ES-I3 (cell line): ENCODE data around the gene PRAC2.

Experiments used
- H3K36me3 ChIP-seq: 2 replicates; pipeline ENCODE4 v1.6.1; 2013; ENCODE audit warnings: mild to moderate bottlenecking, low read length, control low read depth, moderate library complexity; ENCODE audit not compliant: insufficient read depth
- H3K4me1 ChIP-seq: 2 replicates; pipeline ENCODE4 v1.6.1; 2013; ENCODE audit warnings: mild to moderate bottlenecking, control low read depth, low read length; ENCODE audit not compliant: insufficient read depth
- H3K9ac ChIP-seq: 2 replicates; pipeline ENCODE4 v1.6.1; 2013; ENCODE audit warnings: low read depth, mild to moderate bottlenecking, low read length, moderate library complexity
- H3K9me3 ChIP-seq: 2 replicates; pipeline ENCODE4 v1.6.1; 2013; ENCODE audit warnings: mild to moderate bottlenecking, low read length, moderate library complexity; ENCODE audit not compliant: control insufficient read depth, insufficient read depth

Gene PRAC2

GRCh38 chr17:48737330-48738043 is 14.5 kb downstream of the PRAC2 start:
- Histone ChIP-seq H3K9me3 (no peaks in the 10 kb centered on the region), H3K4me1 (peaks cover 3% of the 10 kb centered on the region), H3K36me3 (no peaks in the 10 kb centered on the region)

GRCh38 chr17:48738424-48738802 is 15.4 kb downstream of the PRAC2 start:
- H3K4me1 ChIP-seq: no peaks in the 10 kb centered on the region; the same call in 1 of the 2 replicates
- no peaks in the 10 kb centered on the region for H3K9me3 ChIP-seq
- no peaks in the 10 kb centered on the region for H3K36me3 ChIP-seq
- H3K9ac ChIP-seq: no peak overlapping the region

More at GRCh38 chr17:48737330-48738043, 14.5 kb downstream of the PRAC2 start:
- no peak overlapping the region for H3K9ac ChIP-seq

GRCh38 chr17:48738803-48739526 is 16.0 kb downstream of the PRAC2 start:
- Histone ChIP-seq H3K36me3 (no peaks in the 10 kb centered on the region), H3K4me1 (no peaks in the 10 kb centered on the region), H3K9ac (no peak overlapping the region), H3K9me3 (no peaks in the 10 kb centered on the region)

DNA sequence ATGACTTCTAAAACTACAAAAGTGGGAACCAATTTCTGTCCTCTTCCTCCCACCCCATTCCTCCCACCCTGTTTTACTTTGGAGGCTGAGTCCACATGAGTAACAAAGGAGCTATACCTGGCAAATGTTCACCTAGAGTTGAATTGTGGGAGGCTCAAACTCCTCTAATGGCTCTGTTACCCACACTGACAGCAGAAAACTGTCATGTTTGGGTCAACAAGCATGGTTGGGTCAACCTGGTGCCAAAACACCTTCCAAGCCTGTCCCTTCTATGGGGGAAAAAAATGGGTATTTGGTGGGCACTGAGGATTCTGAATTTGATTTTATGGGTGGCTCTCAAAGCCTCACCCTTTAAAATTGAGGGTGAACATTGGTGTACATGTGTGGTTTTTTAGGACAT is 17.6 kb downstream of the PRAC2 start:
- H3K9ac ChIP-seq: no peak overlapping the region
- no peaks in the 10 kb centered on the region for H3K4me1 ChIP-seq
- H3K9me3 ChIP-seq: no peaks in the 10 kb centered on the region
- H3K36me3 ChIP-seq: no peaks in the 10 kb centered on the region

- no peaks in the 10 kb centered on the region for H3K9me3 ChIP-seq
- no peaks in the 10 kb centered on the region for H3K36me3 ChIP-seq
- H3K4me1 ChIP-seq: peaks cover 6% of the 10 kb centered on the region; the same call in 1 of the 2 replicates
- no peak overlapping the region for H3K9ac ChIP-seq
Observed at GRCh38 chr17:48745381-48746275, 22.6 kb downstream of the PRAC2 start.

- H3K36me3 ChIP-seq: no peaks in the 10 kb centered on the region
- peak overlapping the region; percentile 6; the same call in 1 of the 2 replicates for H3K9ac ChIP-seq
- H3K4me1 ChIP-seq: peaks cover 6% of the 10 kb centered on the region; the same call in 1 of the 2 replicates
- H3K9me3 ChIP-seq: no peaks in the 10 kb centered on the region
Observed at GRCh38 chr17:48746916-48747444, 24.0 kb downstream of the PRAC2 start.

DNA sequence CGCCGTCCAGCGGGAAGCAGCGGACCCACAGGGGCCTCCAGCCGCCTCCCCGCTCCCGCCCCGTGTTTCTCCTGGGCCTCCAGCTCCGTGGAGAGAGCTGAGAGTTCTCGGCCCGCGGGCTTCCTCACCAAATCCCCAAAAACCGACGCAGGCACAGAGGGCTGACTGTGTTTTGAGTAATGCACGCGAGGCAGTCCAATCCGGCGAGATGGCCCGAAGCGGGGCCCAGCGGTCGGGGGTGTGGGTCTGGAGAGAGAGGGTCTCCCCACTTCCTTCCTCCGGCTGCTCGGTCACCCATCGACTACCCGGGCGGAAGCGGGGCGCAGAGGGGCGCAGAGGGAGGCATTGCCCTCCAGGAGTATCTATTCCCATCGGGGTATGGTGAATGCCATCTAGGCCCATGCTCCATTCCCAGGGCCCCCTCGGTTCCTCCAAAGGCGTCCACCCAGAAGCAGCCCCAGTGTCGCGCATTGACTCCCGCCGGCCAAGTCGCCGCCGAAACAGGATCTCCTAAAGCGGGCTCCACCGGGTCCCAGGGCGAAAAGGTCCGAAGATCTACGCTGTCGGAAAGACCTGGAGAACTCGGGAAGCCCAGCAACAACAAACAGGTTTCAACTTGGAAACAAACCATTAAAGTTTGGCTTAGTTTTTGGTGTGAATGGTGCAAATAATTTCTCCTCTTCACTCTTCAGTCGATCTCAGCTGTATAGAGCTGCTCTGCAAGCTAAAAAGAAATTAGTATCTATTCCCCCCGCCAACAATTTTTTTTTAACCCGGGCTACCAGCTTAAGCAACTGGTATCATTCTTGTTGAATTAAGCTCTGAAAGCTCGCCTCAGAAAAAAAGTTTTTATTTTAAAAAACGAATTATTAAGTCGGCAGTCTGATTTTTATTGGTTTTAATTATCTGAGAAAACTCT is 24.7 kb downstream of the PRAC2 start:
- no peaks in the 10 kb centered on the region for H3K9me3 ChIP-seq
- peak overlapping the region; percentile 6; the same call in 1 of the 2 replicates for H3K9ac ChIP-seq
- H3K36me3 ChIP-seq: no peaks in the 10 kb centered on the region
- H3K4me1 ChIP-seq: peaks cover 6% of the 10 kb centered on the region; the same call in 1 of the 2 replicates

DNA sequence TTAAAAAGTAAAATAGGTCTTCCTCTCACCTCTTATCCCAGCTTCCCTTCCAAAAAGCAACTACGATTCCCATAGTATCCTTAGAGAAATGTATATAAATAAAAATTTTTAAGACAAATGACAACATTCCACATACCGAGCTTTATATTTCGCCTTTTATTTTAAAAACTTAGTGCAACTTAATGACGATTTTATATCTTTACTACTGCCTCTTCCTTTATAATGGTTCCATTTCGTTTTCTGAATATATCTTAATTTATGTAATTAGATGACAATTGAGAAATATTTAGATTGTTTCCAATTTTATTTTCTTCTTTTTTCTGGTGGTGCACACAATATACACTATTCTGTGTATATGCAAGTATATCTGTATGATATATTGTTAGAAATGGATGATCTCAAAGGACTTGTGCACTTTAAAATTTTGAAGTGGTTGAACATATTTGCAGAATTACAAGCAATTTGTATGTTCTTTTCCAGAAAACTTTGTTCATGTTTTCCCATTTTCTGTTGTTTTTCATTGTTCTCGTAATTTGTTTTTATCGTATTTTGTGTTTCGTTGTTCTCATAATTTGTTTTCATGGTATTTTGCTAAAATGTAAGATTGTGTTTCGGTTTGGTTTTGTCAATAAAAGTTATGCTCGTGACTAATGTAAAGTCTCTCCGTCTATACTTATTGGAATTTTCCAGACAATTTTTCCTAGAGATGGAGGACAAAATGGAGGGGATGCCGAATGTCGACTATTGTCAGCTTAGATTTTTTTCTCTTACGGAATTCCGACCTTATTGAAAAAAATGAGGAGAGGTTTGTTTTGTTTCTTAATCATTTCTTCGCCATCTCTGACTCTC is 26.0 kb downstream of the PRAC2 start:
- Histone ChIP-seq H3K36me3 (no peaks in the 10 kb centered on the region), H3K9ac (no peak overlapping the region), H3K9me3 (no peaks in the 10 kb centered on the region), H3K4me1 (peaks cover 6% of the 10 kb centered on the region; the same call in 1 of the 2 replicates)

GRCh38 chr17:48749621-48750553 is 26.9 kb downstream of the PRAC2 start:
- Histone ChIP-seq H3K9me3 (no peaks in the 10 kb centered on the region), H3K4me1 (peaks cover 6% of the 10 kb centered on the region; the same call in 1 of the 2 replicates), H3K36me3 (no peaks in the 10 kb centered on the region), H3K9ac (no peak overlapping the region; the same call in 1 of the 2 replicates)

DNA sequence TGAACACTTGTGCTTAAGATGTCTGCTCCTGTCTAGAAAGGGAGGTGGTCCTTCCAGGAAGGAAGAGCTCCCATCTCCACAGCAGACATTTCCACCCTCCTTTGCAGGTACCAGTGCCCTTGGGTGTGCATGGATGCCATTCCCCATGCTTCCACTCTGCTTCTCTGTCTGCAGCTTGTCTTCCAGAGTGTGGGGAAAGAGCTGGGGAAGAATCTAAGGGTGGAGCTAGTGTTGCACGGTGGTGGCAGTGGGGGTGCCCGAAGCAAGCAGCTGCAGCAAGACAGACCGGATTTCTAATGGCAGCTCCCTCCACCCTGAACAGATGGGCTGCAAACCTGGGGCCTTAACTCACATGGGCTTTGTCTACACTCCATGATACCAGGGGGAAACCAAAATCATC is 28.2 kb downstream of the PRAC2 start:
- no peak overlapping the region for H3K9ac ChIP-seq
- H3K4me1 ChIP-seq: peaks cover 6% of the 10 kb centered on the region; the same call in 1 of the 2 replicates
- H3K9me3 ChIP-seq: no peaks in the 10 kb centered on the region
- no peaks in the 10 kb centered on the region for H3K36me3 ChIP-seq

DNA sequence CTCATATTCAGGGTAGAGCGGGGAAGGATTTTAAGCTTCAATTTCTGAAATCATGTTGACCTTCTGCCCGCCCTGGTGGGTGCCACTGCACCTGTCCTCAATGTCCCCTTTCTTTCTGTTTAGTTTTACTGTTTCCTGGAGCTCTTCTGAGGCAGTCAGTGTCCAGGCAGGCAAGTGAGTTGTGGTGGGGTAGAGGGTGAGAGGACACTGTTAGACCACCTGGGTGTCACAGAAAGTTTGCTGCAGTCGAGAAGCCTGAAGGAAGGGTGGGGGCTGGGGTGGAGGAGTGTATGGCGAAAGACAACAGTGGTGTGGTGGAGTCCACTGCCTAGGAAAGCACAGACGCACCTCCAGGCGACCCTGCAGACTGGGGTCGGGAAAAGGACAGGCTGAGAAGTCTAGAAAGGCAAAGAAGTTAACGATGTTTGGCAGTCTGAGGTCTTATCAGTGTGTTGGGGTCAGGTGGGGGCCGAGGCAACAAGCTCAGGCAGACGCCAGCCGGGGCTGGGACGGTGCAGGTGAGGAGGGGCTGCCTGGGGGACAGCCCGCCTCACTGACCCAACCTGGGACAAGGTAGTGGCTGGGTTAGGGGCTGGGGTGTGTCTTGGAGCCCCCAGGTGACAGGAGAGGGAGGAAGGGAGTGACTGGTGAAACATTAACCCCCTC is 28.9 kb downstream of the PRAC2 start:
- no peak overlapping the region for H3K9ac ChIP-seq
- H3K4me1 ChIP-seq: peaks cover 3% of the 10 kb centered on the region; the same call in 1 of the 2 replicates

More for the DNA sequence above, 28.9 kb downstream of the PRAC2 start:
- no peaks in the 10 kb centered on the region for H3K9me3 ChIP-seq
- H3K36me3 ChIP-seq: no peaks in the 10 kb centered on the region
